HG03378 (cell line): Measurements from ENCODE around the gene ZBTB21.

ENCODE experiments used
- ATAC-seq: cut with Tn5 transposase; IDR thresholded peaks from one replicate; pipeline ENCODE4 v1.9.1; 2021; ENCODE audit warnings: mild to moderate bottlenecking, moderate library complexity; ENCODE audit not compliant: unreplicated experiment

ZBTB21 gene

DNA sequence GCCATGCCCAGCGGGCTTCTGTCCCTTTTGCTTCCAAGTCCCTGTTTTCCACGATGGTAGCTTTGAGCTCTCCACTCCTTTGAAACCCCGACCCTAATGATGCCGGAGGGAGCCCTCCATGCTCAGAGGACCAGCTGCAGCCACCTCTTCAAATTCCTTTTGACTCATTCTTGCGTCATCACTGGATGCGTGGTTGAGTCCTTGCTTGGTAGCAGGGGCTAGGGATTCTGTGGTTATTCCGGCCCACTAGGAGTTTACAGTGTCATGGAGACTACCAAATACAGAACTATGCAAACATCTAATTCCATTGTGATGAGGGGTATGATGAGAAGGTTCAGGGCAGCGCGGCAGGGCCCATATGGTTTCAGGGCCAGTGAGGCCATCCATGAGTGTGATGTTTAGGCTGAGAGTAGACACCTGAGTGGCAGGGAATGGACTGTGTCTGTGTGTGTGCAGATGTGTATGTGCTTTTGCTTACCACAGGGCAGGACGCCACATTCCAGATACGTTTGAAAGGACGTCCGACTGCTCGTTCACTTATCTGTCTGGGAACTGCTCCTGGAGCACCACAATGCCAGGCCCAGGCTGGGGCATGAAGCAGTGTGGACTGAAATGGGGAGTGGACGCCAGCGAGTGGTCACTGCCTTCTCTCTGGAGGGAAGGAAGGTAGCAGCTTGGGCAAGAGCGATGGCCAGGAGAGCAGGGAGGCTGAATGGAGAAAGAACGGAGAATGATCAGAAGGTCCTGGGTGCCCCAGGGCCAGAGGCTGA lies 30.4 kb upstream of the ZBTB21 start:
- no peak for ATAC-seq

DNA sequence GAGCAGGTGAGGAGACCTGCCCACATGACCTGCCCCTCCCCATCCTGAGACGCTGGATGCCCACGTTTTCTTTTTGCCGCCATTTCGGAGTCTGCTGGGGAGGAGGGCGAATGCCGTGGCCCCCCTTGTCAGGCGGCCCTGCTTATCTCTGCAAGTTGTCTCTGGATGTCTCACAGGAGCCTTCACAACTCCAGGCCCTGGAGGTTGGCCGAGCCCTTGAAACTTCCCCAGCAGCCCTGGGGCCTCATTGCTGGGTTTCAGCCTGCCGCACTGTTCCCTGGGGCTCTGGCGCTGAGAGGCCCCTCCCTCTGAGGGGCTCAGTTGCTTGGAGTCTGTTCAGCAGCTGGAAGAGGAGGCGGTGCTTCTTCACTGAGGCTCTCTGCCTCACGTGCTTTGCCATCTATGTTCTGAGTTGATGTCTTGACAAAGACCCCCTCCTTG lies 29.8 kb upstream of the ZBTB21 start:
- ATAC-seq: no peak

DNA sequence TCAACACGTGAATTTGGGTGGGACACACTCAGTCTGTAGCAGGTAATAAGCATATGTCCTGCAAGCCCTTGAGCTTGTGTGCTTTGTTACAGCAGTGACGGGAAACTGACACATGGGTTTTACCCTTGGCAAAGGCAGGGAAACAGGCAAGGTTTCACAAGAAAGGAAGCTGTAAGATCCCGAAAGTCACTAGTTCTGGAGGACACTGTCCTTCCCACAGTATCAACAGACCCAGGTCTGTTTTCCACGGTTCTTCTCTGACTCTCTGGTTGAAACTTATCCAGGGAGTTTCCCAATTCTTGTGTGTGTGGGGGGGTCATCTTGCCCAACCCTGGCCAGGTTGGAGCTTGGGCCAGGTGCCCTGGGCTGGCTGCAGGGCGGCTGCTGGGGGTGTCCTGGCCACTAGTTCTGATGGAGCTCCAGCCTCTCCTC lies 29.3 kb upstream of the ZBTB21 start:
- no peak for ATAC-seq

DNA sequence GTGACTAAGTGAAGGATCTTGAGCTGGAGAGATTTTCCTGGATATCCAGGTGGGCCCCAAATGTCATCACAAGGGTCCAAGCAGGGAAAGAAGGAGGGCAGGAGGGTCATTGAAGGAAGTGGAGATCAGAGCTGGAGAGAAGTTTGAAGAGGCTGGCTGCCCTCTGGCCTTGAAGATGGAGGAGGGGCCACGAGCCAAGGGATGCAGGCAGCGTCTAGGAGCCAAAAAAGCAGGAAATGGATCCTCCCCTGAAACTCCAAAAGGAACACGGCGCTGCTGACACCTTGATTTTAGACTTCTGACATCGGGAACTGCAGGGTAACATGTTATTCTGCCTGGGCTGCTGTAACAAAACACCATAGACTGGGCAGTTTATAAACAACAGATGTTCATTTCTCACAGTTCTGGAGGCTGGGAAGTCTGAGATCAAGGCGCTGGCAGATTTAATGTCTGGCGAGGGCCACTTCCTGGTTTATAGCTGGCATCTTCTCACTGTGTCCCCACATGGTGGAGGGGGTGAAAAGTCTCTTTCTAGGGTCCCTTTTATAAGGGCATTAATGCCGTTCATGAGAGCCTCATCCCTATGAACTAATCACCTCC lies 28.8 kb upstream of the ZBTB21 start:
- ATAC-seq: no peak

DNA sequence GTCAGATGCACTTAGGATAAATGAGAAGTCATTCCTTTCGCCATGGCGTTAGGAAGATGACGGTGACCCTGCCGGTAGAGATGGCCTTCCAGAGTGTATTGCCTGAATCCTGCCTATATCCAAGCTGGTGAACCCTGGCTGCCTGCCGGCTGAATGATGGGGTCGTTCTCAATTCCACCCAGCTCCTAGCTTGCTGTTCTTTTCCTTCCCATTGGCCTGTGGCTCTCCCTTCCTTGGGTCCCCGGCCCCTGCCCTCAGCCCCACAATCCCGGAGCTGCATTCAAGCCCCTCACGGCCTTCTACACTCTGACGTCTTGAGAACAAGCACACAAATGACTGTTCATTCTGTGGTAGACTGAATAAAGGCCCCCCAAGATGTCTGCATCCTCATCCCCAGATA lies 28.2 kb upstream of the ZBTB21 start:
- ATAC-seq: no peak

DNA sequence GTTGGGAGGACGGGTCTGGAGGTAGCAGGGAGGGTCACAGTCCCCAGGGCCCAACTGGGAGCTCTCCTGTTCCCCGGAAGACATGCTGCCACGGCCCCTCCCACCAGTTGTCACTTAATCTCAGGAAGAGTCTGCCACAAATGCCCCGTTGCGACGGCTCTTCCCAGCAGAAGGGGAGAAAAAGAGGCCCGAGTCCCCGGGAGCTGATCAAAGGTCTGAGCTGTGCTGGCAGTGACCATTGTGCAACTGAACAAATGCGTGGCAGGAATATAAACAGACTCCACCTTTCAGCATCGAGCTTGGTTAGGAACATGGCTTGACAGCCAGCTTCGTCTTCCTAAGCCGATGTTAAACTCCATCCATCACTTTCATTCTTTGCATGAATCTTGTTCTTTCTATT lies 27.8 kb upstream of the ZBTB21 start:
- ATAC-seq: no peak

DNA sequence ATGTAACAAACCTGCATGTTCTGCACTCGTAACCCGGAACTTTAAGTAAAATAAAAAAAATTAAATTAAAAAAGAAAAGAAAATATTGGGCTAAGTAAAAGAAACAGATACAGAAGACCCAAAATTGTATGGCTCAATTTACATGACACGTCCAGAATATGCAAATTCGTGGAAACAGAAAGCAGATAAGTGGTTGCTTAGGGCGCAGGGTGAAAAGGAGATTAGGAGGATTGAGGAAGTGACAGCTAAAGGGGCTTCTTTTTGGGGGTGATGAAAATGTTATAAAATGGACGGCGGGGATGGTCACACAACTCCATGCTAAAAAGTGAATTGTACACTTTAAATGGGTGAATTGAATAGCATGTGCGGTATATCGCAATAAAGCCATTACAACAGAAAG lies 27.4 kb upstream of the ZBTB21 start:
- no peak for ATAC-seq

DNA sequence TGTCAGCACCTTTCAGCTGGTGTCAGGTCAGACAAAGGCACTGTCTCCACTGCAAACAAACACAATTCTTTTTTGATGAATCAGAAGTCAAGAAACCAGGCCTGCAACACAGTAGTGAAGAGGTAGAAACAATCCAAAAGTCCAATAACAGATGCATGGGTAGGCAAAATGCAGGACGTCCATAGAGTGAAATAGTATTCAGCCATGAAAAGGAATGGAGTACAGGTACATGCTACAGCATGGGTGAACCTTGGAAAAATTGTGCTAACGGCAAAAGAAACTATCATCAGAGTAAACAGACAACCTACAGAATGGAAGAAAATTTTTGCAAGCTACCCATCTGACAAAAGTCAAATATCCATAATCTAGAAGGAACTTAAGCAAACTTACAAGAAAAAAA lies 26.2 kb upstream of the ZBTB21 start:
- ATAC-seq: no peak

DNA sequence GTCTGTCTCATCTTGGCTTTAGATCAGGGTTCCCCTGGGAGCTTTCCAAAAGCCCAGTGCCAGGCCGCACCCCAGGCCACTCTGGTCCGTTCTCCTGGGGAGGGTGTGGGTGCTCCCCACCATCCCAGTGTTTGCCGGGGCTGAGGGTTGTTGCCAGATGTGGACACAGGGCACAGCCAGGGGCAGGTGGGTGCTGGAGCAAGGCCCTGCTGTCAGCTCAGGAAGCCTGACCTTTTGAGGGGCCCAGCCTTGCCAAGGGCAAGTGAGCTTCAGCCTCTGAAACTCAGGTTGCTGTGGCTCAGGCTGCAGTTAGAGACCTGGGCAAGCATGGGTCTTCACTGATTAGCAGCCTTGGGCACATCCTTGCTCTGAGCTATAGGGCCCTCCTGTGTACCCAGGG lies 22.8 kb upstream of the ZBTB21 start:
- ATAC-seq: no peak

DNA sequence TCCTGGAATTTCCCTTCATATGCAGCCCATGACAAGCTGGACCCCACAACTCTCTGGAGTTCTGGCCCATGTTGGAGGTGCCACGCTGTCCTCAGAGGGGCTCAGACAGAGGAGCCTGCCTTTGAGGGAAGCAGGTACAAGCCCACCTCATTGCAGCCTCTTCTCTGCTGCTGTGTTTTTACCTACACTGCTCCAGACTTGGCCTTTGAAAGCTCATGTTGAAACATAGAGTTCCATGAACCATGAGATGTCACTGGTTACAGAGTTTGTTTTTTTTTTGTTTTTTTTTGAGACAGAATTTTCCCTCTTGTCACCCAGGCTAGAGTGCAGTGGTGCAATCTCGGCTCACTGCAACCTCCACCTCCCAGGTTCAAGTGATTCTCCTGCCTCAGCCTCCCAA lies 22.1 kb upstream of the ZBTB21 start:
- no peak for ATAC-seq

DNA sequence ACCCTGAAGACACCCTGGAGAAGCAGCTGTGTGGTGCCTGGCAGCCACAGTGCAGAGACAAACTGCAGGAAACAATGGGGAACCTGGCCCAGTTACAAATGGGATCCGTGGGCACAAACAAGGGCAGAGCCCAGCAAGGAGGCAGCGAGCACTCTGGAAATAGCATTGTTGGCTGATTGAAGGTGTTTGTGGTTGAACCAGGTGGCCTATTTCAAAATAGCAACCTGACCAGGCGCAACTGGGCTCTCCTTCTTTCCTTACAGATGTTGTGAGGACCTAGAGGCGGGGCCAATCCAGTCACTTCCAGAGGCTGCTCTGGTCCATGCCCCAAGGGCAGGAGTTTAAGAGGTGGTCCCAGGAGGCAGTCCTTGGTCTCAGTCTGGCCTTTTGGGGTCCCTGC lies 21.7 kb upstream of the ZBTB21 start:
- no peak for ATAC-seq

DNA sequence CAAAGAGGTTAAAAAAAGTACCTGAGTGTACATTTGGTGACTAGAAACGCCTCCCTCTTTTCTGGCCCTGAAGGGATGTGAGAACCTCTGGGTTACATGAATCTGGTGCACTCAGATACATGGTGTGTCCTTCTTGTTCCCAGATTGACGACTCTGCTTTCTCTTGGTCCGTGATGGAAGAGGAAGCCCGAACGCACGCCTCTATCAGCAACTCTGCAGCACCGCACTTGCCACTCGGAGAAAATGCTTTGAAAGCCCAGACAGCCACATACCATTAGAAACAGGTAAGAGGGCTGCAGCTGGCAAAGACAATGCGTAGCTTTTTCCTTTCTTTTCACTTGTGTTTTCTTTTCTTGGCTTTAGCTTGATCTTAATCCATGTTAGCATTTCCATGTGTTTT lies 21.1 kb upstream of the ZBTB21 start:
- no peak for ATAC-seq

DNA sequence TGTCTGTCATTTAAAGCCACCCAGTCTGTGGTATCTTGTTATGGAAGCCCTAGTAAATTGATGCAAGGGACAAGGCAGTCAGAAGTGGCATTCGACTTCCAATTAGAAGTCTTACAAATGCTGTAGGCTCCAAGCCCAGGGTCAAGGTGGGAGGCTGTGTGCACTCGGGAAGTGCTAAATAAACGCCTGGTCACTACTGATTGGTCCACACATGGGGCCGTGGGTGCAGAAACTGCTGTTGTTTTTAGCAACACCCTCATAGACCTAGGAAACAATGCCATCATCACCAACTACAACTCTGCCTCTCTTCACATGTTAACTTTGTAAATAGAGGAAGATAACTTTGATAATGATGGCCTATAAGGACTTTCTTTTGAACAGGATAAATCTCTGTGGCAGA lies 20.2 kb upstream of the ZBTB21 start:
- no peak for ATAC-seq

DNA sequence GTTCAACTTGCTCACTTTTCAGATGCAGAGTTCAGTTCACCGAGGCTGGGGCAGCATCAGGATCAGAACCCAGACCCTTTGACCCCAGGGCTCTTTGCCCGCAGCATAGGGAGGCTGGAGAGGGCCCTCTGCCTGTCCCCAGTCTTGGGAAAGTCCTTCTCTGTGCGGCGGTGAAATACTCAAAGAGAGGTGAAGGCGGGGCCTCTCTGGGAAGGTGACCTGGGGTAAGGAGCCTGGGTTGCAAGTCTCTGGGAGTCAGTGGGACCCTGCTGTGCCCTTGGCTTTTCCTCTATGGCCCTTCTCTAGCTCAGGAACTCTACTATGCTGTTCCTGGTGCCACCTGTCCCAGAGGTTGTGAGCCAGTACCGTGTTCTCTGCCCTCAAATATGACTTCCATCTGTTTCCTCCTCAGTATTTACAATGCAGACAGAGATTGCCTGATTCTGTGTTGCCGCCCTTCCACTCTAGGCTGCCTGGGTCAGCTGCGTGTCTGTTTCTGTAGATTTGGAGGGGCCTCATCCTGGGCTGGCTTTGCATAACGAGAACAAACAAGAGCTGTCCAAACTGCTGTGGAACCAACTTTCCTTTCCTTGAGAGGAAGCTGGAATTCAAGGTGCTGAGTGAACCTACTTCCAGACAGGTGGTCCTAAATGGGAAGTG lies 18.7 kb upstream of the ZBTB21 start:
- ATAC-seq: no peak

DNA sequence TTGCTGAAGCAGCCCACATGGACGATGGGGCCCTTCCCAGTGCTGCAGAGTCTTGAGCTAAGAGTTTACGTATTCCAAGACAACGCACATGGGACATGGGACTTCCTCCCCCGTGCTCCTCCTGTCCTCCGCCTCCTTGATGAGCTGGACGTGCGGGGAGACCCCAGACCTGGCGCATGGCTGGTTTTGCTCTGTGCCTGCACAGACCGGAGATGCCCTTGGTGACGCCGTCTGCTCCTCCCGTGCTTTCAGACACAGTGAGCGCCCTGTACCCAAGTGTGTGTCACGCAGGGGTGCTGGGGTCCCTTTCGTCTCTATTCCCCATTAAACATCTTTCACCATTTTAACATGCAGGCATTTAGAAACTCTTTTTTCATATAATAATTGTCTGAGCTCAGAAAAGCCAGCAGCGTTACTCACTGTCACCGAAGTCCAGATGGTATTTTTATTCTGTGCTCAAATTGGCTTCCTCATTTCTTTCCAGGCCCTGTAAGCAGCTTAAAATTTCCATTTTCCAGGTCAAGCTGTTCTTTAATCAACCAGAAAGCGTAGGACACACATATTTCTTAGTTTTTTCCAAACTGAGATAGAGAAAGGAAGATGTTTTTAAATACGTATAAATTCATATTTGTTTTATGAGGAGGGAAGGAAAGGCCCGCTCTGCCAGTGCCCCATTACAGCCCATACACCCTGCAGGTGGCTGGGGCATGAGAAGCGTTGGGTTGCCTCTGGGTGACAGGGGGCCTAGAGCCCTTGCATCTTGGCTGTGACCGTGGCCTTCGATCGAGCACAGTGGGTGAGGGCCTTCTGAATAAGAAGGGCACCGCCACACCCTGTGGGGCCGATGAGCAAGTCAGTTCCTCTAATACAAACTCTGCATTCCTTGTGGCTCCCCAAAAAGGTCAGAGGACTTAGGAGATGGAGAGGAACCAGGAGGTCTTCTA lies 17.9 kb upstream of the ZBTB21 start:
- no peak for ATAC-seq

DNA sequence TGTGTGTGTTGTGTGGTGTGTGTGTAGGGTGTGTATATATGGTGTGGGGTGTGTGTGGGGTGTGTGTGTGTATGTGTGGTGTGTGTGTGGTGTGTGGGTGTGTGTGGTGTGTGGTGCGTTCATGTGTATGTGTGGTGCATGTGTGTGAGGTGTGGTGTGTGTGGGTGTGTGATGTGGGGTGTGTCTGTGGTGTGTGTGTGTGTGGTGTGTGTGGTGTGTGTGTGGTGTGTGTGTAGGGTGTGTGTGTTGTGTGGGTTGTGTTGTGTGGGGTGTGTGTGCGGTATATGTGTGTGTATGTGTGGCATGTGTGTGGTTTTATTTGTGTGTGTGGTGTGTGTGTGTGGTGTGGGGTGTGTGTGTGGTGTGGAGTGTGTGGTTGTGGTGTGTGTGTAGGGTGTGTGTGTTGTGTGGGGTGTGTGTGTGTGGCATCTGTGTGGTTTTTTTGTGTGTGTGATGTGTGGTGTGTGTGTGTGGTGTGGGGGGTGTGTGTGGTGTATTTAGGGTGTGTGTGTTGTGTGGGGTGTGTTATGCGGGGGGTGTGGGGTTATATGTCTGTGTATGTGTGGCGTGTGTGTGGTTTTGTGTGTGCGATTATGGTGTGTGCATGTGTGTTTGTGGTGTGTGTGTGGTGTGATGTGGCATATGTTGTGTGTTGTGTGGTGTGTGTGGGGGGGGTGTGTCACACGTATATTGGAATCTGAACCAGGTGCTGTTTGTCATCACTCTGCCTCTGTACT lies 17.1 kb upstream of the ZBTB21 start:
- no peak for ATAC-seq

DNA sequence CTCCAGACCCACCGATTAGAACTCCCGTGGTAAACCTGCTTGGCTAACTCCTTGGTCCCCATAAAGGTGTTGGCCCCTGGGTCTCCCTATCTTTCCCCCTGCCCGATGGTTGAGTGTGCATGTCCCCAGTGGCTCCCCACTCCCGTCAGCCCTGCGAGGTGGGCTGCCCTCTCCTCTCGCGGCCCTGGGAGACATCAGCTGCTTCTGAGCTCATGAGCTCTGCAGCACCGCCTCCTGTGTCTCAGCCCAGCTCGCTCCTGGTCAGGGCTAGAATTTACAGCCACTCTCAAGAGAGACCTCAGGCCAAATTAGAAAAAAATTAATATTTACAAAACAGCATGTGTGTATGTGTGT lies 15.9 kb upstream of the ZBTB21 start:
- no peak for ATAC-seq

DNA sequence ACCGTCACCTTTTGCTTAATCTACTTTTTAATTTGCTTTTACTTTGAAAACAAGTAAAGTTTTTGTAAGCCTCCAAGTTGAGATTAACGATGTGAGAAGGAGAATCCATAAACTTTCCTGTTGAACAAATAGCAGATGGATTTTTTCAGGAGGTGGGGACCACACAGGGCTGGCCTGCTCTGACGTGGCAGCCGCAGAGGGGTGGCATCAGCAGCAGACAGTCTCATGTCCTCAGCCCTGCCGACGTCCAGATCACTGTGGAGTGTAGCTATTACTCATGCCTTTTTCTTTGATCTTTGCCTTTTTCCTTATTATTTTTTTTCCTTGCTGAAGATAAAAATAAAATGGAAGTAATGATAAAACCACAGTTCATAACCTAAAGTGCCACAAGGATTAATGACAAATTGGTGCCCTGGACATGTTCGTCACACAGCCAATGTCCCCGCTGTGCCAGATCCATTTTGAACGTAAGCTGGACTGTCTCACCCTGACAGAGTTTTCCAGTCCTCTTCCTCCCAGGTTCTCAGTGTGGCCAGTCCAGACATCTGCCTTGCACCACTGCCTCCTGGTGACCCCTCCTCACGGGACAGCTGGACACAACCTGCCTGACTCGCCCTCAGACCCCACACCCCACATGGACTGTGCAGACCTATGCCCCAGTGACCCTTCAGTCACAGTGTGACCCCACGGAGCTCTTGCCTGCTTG lies 15.4 kb upstream of the ZBTB21 start:
- ATAC-seq: no peak

DNA sequence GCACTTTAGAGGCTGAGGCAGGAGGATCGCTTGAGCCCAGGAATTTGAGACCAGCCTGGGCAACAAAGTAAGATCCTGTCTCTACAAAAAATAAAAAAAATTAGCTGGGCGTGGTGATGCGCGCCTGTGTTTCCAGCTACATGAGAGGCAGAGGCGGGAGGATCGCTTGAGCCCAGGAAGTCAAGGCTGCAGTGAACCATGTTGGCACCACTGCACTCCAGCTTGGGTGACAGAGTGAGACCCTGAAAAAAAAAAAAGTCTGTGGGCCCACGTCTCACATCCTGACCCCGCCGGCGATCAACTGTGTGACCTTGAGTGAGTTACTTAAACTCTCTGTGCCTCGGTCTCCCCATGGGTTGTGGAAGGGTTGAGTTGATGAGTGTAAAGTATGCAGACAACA lies 12.7 kb upstream of the ZBTB21 start:
- ATAC-seq: no peak

DNA sequence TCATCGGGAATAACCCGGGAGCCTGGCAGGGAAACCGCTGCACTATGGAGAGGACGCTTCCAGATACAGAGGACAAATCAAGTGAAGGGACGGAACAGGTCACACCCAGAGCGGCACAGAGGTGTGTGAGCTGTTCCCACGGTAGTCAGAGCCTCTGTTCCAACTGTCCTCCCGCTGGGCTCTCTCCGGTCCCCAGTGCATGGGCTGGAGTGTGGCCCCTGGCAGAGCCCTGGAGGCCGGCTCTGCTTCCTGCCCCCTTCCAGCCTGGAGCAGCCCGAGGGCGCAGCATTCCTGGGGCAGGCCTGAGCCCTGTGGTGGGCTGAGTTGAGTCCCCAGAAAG lies 11.9 kb upstream of the ZBTB21 start:
- no peak for ATAC-seq
